ENCODE results near the gene BICC1.

Gene BICC1

DNA sequence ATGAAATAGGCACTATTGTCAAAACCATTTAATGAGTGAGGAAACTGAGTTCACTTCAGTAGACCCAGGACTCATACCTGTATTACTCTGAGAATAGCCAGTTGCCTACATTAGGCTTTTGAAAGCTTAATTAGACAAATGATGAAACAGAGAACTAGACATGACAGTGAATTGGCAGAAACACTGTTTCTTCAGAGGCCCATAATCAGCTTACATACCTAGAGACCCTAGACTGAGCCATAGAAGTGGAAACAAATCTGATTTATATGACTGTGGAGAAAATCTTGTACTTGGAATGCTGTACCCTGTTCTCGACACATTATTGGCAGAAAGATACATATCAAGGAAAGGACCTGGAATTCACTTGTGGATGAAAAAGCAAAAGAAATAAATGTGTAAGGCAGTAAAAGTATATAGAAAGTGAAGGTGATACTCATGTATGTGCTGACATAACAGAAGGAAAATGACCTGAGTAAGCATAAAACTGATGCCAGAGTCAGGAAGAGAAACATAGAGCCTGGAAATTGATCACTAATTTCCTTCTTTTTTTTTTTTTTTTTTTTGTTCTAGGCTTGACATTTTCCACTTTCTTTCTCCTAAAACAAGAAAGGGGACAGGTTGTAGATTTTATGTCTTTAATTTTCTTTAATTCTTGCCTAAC lies 251.5 kb downstream of the BICC1 start:
- Histone ChIP-seq H3K4me3 (ENCODE audit: low read length) (no peak overlapping the region), H3K27me3 (ENCODE audit: control insufficient read depth, insufficient read depth, low read length) (no peaks in the 10 kb centered on the region), H3K9ac (ENCODE audit: low read length) (no peak overlapping the region), H3K9me3 (ENCODE audit: control insufficient read depth, low read depth, low read length) (no peaks in the 10 kb centered on the region), H3K27ac (ENCODE audit: low read length) (no peak overlapping the region), H3K36me3 (ENCODE audit: control insufficient read depth, low read depth, low read length) (no peaks in the 10 kb centered on the region), H3K4me1 (ENCODE audit: control insufficient read depth, low read depth, low read length) (no peaks in the 10 kb centered on the region)

DNA sequence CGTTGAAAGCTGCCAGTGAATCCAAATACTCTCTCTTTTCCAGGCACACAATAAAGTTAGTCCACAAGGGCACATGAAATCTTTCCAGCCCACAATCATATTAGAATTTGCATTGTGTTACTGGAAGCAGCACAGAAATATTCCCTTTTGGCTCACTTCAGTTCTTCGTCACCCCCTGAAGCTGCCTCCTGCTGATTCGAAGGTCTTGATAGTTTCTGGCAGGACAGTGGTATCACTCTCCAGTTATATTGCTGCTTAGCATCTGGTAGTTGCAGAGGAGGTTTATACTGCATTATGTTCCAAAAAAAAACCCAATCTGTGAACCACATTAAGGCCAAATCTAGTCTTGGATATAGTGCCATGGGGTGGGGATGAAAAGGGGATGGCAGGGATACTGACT lies 253.2 kb downstream of the BICC1 start:
- no peak overlapping the region for H3K27ac ChIP-seq (ENCODE audit: low read length)
- H3K36me3 ChIP-seq (ENCODE audit: control insufficient read depth, low read depth, low read length): no peaks in the 10 kb centered on the region
- H3K9me3 ChIP-seq (ENCODE audit: control insufficient read depth, low read depth, low read length): no peaks in the 10 kb centered on the region
- no peaks in the 10 kb centered on the region for H3K27me3 ChIP-seq (ENCODE audit: control insufficient read depth, insufficient read depth, low read length)
- no peak overlapping the region for H3K4me3 ChIP-seq (ENCODE audit: low read length)
- no peak overlapping the region for H3K9ac ChIP-seq (ENCODE audit: low read length)
- no peaks in the 10 kb centered on the region for H3K4me1 ChIP-seq (ENCODE audit: control insufficient read depth, low read depth, low read length)

DNA sequence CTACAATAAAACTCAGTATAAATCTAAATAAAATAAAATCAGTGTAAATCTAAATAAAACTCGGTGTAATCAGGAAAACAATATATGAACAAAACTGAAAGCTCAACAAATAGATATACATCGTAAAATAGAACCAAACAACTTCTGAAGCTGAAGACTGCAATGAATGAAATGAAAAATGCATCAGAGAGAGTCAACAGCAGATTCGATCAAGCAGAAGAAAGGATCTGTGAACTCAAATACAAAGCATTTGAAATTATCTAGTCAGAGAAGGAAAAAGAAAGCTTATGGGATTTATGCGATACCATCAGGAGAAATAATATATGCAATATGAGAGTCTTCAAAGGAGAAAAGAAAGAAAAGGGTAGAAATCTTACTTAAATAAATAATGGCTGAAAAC lies 255.0 kb downstream of the BICC1 start:
- Histone ChIP-seq H3K9ac (ENCODE audit: low read length) (no peak overlapping the region), H3K4me3 (ENCODE audit: low read length) (no peak overlapping the region), H3K27me3 (ENCODE audit: control insufficient read depth, insufficient read depth, low read length) (no peaks in the 10 kb centered on the region), H3K4me1 (ENCODE audit: control insufficient read depth, low read depth, low read length) (no peaks in the 10 kb centered on the region), H3K27ac (ENCODE audit: low read length) (no peak overlapping the region), H3K36me3 (ENCODE audit: control insufficient read depth, low read depth, low read length) (no peaks in the 10 kb centered on the region), H3K9me3 (ENCODE audit: control insufficient read depth, low read depth, low read length) (no peaks in the 10 kb centered on the region)

DNA sequence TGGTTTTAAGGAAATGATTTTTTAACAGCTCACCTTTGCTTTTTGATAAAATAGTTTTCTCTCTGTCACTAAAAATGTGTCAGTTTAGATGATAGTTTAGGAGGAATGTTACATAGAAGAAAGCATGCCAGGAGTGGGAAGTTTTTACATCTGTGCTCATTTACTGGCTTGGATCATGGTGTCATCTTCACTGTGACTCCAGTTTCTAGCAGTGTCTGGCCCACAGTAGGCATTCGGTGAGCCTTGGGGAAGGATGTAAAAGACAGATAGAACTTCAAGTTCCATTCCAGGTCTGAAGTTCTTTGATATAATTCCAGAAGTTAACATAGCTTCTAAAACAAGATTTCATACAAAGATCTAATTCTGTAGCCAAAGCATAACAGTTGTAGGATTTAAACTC lies 259.2 kb downstream of the BICC1 start:
- no peaks in the 10 kb centered on the region for H3K36me3 ChIP-seq (ENCODE audit: control insufficient read depth, low read depth, low read length)
- no peaks in the 10 kb centered on the region for H3K4me1 ChIP-seq (ENCODE audit: control insufficient read depth, low read depth, low read length)
- no peak overlapping the region for H3K9ac ChIP-seq (ENCODE audit: low read length)

DNA sequence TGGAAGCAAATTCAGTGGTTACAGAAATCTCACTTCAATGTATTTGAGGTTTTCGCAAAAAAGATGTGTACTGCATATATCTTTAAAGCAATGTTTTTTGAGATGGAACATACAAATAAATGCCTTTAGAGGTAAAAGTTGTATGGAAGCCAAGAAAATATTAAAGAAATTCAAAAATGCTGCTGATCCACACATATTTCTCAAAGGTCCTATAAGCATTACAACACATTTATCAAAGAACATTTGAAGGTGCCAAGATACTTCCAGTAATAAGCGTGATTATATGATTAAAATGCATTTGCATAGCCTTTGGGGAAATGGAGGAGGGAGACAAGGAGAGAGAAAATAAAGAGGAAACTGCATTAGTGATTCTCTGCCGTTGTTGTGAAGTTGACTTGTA lies 260.1 kb downstream of the BICC1 start:
- no peaks in the 10 kb centered on the region for H3K36me3 ChIP-seq (ENCODE audit: control insufficient read depth, low read depth, low read length)
- no peaks in the 10 kb centered on the region for H3K4me1 ChIP-seq (ENCODE audit: control insufficient read depth, low read depth, low read length)
- no peak overlapping the region for H3K9ac ChIP-seq (ENCODE audit: low read length)
- no peak overlapping the region for H3K4me3 ChIP-seq (ENCODE audit: low read length)
- no peak overlapping the region for H3K27ac ChIP-seq (ENCODE audit: low read length)
- H3K9me3 ChIP-seq (ENCODE audit: control insufficient read depth, low read depth, low read length): no peaks in the 10 kb centered on the region
- H3K27me3 ChIP-seq (ENCODE audit: control insufficient read depth, insufficient read depth, low read length): no peaks in the 10 kb centered on the region

More for the DNA sequence above, 259.2 kb downstream of the BICC1 start:
- no peak overlapping the region for H3K4me3 ChIP-seq (ENCODE audit: low read length)
- no peaks in the 10 kb centered on the region for H3K9me3 ChIP-seq (ENCODE audit: control insufficient read depth, low read depth, low read length)
- H3K27me3 ChIP-seq (ENCODE audit: control insufficient read depth, insufficient read depth, low read length): no peaks in the 10 kb centered on the region
- no peak overlapping the region for H3K27ac ChIP-seq (ENCODE audit: low read length)

DNA sequence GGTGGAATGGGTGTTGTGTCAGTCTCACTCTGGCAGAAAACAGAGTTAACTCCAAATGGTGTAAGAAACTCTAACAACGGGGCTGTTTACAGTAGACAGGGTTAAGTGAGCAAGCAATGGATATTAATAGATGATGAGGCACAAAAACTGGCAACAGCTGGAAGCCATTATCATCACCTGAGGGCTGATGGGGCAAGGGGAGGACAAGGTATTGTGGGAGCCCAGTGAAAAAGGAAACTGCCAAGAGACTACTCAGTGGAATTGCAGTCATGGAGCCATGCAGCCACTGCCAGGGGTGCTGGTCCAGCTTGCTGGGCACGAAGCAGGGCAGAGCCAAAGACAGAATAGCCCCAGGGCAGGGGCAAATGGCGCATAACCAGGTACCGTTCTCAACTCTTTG lies 260.7 kb downstream of the BICC1 start:
- Histone ChIP-seq H3K27me3 (ENCODE audit: control insufficient read depth, insufficient read depth, low read length) (no peaks in the 10 kb centered on the region), H3K4me1 (ENCODE audit: control insufficient read depth, low read depth, low read length) (no peaks in the 10 kb centered on the region), H3K36me3 (ENCODE audit: control insufficient read depth, low read depth, low read length) (no peaks in the 10 kb centered on the region), H3K9me3 (ENCODE audit: control insufficient read depth, low read depth, low read length) (no peaks in the 10 kb centered on the region), H3K9ac (ENCODE audit: low read length) (no peak overlapping the region), H3K27ac (ENCODE audit: low read length) (no peak overlapping the region), H3K4me3 (ENCODE audit: low read length) (no peak overlapping the region)

DNA sequence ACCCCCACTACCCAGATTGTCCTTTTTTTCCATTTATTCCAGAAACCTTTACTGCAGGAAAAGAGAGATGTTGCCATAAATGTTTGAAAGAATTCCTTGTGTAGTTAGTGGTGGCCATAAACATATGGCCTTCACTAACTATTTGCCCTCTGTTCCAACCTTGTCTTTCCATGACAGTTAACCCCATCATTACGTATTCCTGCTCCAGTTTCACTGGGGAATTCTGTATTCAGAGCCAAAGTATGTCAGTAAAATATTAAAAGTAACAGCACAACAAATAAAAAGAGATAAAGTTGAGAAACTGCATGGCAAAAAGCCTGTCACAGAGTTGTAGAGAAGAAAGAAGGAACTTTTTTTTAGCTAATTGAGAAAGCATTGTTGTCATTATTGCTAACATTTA lies 261.3 kb downstream of the BICC1 start:
- H3K27ac ChIP-seq (ENCODE audit: low read length): no peak overlapping the region

DNA sequence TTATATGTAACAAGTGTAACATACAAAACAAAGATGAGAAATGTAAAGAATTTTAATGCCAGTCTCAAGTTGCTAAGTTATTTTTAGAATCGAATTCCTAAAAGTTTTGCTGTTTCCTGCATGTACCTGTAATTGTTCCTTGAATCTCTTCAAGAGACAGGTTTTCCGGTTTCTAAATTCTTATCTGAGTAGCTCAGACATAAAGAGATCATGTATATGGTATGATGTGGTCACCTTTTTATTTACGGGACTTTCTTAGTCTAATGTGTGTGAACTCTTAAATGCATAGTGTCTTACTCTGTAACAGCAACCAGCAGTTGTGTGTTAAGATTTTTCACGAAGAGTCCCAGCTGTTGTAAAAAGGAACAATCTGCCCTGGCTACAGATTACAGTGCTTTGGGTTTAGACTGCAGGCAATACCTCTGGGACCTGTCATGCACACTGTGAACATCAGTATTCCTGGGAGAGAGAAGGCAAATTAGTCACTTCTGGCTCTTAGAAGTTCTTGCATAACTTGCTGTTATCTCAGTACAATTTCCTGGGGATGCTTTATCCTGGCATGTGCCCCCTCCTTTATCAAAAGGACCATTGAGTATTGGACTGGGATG lies 263.4 kb downstream of the BICC1 start:
- Histone ChIP-seq H3K36me3 (ENCODE audit: control insufficient read depth, low read depth, low read length) (no peaks in the 10 kb centered on the region), H3K27me3 (ENCODE audit: control insufficient read depth, insufficient read depth, low read length) (no peaks in the 10 kb centered on the region), H3K4me3 (ENCODE audit: low read length) (no peak overlapping the region), H3K4me1 (ENCODE audit: control insufficient read depth, low read depth, low read length) (no peaks in the 10 kb centered on the region), H3K9ac (ENCODE audit: low read length) (no peak overlapping the region), H3K9me3 (ENCODE audit: control insufficient read depth, low read depth, low read length) (no peaks in the 10 kb centered on the region), H3K27ac (ENCODE audit: low read length) (no peak overlapping the region)

More for the DNA sequence above, 261.3 kb downstream of the BICC1 start:
- Histone ChIP-seq H3K4me1 (ENCODE audit: control insufficient read depth, low read depth, low read length) (no peaks in the 10 kb centered on the region), H3K9ac (ENCODE audit: low read length) (no peak overlapping the region), H3K27me3 (ENCODE audit: control insufficient read depth, insufficient read depth, low read length) (no peaks in the 10 kb centered on the region), H3K36me3 (ENCODE audit: control insufficient read depth, low read depth, low read length) (no peaks in the 10 kb centered on the region), H3K4me3 (ENCODE audit: low read length) (no peak overlapping the region), H3K9me3 (ENCODE audit: control insufficient read depth, low read depth, low read length) (no peaks in the 10 kb centered on the region)

DNA sequence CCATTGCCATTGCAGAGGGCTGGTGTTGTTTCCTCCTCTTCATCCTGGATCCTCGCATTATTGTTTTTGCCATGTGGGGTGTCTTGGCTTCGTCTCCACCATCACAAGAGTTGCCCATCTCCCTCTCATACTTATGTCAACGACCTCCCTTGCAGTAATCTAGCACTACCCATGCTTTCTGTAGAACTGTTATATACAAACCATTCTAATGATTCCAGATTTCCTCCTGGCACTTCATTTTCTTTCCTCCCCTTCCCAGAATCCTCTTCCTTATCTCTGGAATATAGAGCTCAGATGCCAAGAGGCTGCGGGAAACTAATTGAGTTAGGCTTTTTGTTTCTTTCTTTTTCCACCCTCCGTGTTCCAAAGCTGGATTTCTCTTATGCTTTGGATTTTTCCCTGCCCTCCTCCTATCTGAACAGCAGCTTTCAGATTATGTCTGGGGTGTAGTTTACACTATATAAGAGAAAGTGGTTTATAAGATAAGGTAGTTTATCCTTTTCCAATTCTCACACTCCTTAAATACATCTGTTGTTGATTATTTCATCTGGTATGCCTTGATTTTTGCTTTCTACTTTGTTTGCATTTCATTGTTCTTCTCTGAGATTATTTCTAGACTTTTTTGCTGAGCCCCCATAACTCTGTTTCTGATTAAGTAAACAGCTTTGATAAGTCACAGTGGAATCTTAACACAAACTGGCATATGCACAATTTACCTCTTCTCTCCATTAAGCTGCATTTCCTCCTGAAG lies 264.1 kb downstream of the BICC1 start:
- Histone ChIP-seq H3K27ac (ENCODE audit: low read length) (no peak overlapping the region), H3K4me3 (ENCODE audit: low read length) (no peak overlapping the region), H3K4me1 (ENCODE audit: control insufficient read depth, low read depth, low read length) (no peaks in the 10 kb centered on the region), H3K36me3 (ENCODE audit: control insufficient read depth, low read depth, low read length) (no peaks in the 10 kb centered on the region), H3K9ac (ENCODE audit: low read length) (no peak overlapping the region), H3K27me3 (ENCODE audit: control insufficient read depth, insufficient read depth, low read length) (no peaks in the 10 kb centered on the region), H3K9me3 (ENCODE audit: control insufficient read depth, low read depth, low read length) (no peaks in the 10 kb centered on the region)

DNA sequence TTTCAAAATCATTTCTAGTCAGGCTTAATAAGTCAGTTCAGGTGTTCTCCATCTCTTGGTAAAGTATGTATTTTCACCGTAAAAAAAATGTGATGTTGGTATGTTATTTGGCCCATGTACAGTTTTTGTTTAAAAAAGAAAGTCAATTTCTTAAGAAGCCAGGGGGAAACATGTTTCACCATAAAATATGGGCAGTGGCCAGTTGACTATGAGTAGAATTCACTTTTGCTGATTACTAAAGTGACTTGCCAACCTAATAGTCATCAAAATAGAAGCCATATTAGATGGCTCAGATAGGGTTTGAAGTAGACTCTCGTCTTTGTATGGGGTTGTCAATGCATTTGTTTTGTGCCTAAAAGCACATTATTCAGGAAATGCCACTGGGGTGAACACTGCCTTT lies 266.3 kb downstream of the BICC1 start:
- H3K27ac ChIP-seq (ENCODE audit: low read length): no peak overlapping the region
- H3K9ac ChIP-seq (ENCODE audit: low read length): no peak overlapping the region
- no peak overlapping the region for H3K4me3 ChIP-seq (ENCODE audit: low read length)
- no peaks in the 10 kb centered on the region for H3K4me1 ChIP-seq (ENCODE audit: control insufficient read depth, low read depth, low read length)
- H3K9me3 ChIP-seq (ENCODE audit: control insufficient read depth, low read depth, low read length): no peaks in the 10 kb centered on the region
- no peaks in the 10 kb centered on the region for H3K36me3 ChIP-seq (ENCODE audit: control insufficient read depth, low read depth, low read length)
- H3K27me3 ChIP-seq (ENCODE audit: control insufficient read depth, insufficient read depth, low read length): no peaks in the 10 kb centered on the region

DNA sequence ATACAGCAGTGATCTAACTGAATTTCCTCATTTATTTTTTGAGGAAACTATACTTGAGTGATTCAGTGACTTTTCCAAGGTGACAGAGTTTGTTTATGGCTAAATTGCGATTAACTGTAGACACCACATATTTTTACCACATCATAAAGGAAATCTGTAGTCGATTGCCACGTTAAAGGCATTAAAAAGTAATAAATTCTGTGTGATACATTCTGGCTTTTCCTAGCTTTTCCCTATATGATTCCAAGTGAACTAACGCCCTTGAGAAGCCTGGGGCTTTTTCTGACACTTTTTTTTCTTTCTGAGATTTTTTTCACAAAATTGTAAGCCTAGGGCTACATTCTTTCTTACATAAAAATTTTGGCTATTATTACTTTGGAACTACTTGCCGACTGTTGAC lies 266.9 kb downstream of the BICC1 start:
- Histone ChIP-seq H3K27ac (ENCODE audit: low read length) (no peak overlapping the region), H3K4me3 (ENCODE audit: low read length) (no peak overlapping the region), H3K27me3 (ENCODE audit: control insufficient read depth, insufficient read depth, low read length) (no peaks in the 10 kb centered on the region), H3K9ac (ENCODE audit: low read length) (no peak overlapping the region), H3K4me1 (ENCODE audit: control insufficient read depth, low read depth, low read length) (no peaks in the 10 kb centered on the region), H3K9me3 (ENCODE audit: control insufficient read depth, low read depth, low read length) (no peaks in the 10 kb centered on the region), H3K36me3 (ENCODE audit: control insufficient read depth, low read depth, low read length) (no peaks in the 10 kb centered on the region)

DNA sequence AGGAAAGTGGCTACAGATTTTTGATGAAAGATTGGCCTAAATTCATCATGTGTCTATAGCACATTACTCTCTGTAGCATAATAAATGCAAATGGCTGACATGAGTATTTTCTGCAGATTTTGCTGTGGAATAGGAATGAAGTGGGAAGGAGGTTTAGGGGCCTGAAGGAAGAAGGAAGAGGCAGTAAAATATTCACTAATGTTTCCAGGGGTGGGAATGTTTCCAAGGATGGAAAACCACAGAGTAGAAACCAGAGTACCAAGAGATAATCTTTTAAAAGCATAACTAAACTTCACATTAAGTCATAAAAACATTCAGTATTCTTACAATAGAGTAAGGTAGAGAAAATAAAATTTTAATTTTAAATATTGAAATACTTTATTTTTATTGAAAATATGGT lies 267.8 kb downstream of the BICC1 start:
- Histone ChIP-seq H3K9ac (ENCODE audit: low read length) (no peak overlapping the region), H3K27me3 (ENCODE audit: control insufficient read depth, insufficient read depth, low read length) (no peaks in the 10 kb centered on the region), H3K36me3 (ENCODE audit: control insufficient read depth, low read depth, low read length) (no peaks in the 10 kb centered on the region), H3K4me1 (ENCODE audit: control insufficient read depth, low read depth, low read length) (no peaks in the 10 kb centered on the region), H3K27ac (ENCODE audit: low read length) (no peak overlapping the region), H3K9me3 (ENCODE audit: control insufficient read depth, low read depth, low read length) (no peaks in the 10 kb centered on the region), H3K4me3 (ENCODE audit: low read length) (no peak overlapping the region)
